CD14-positive monocyte (primary cell): ENCODE measurements around the gene DSTYK. TPM values are rescaled to one million over a fixed set of nuclear protein-coding genes. Genes with fewer than 3 reads are reported as not detected.

Source experiments
- DNase-seq, 3 donors: peaks; one replicate each; pipeline ENCODE4 v3.0.0-alpha.2; 2011 to 2022
- H2AFZ ChIP-seq: 2 replicates; pipeline ENCODE4 v1.6.0; 2012; ENCODE audit warnings: mild to moderate bottlenecking, low read depth, low read length, inconsistent platforms; ENCODE audit not compliant: insufficient read depth, poor library complexity, severe bottlenecking
- H3K27ac ChIP-seq, 2 donors: 1 replicate in 1 of 2; 2 replicates in 1 of 2; pipeline ENCODE4 v1.5.1; 2012 to 2013; ENCODE audit warnings: low read length in 2 of 2, control low read depth in 1 of 2, inconsistent platforms in 1 of 2, low read depth in 1 of 2, mild to moderate bottlenecking in 1 of 2
- H3K27me3 ChIP-seq, 2 donors: one replicate each; pipeline versions ENCODE4 v1.6.0 to v1.6.1; 2011 to 2013; ENCODE audit warnings: low read length in 2 of 2; ENCODE audit not compliant: control insufficient read depth in 2 of 2, insufficient read depth in 2 of 2
- H3K36me3 ChIP-seq, 2 donors: replicated peaks in 1 of 2; 1 replicate in 1 of 2; 2 replicates in 1 of 2; pipeline versions ENCODE4 v1.5.1 to v1.6.1; 2012 to 2013; ENCODE audit warnings: low read length in 2 of 2, control low read depth in 1 of 2, inconsistent platforms in 1 of 2, mild to moderate bottlenecking in 1 of 2; ENCODE audit not compliant: insufficient read depth in 2 of 2, control insufficient read depth in 1 of 2
- H3K4me1 ChIP-seq, 2 donors: 1 replicate in 1 of 2; 2 replicates in 1 of 2; pipeline versions ENCODE4 v1.5.1 to v1.6.1; 2012 to 2013; ENCODE audit warnings: low read length in 2 of 2, control low read depth in 1 of 2, inconsistent platforms in 1 of 2, mild to moderate bottlenecking in 1 of 2, moderate library complexity in 1 of 2; ENCODE audit not compliant: insufficient read depth in 2 of 2, control insufficient read depth in 1 of 2
- H3K4me2 ChIP-seq: replicated peaks from 2 replicates; pipeline ENCODE3; 2012; ENCODE audit warnings: low read length, moderate library complexity, mild to moderate bottlenecking; ENCODE audit not compliant: poor library complexity, severe bottlenecking; ENCODE audit errors: extremely low read depth
- H3K4me3 ChIP-seq, 3 experiments: fragments of 200-600 bp in 1 of 3; sonication (generic) in 1 of 3; replicated peaks in 1 of 3; 1 replicate in 2 of 3; 2 replicates in 1 of 3; pipeline ENCODE4 v1.5.1; 2011 to 2013; ENCODE audit warnings: low read length in 3 of 3, mild to moderate bottlenecking in 3 of 3, control low read depth in 2 of 3, low read depth in 2 of 3, inconsistent platforms in 1 of 3, moderate library complexity in 1 of 3
- H3K79me2 ChIP-seq: 2 replicates; pipeline ENCODE4 v1.6.0; 2012; ENCODE audit warnings: mild to moderate bottlenecking, control low read depth, inconsistent platforms, low read length, moderate library complexity; ENCODE audit not compliant: insufficient read depth
- H3K9ac ChIP-seq: 2 replicates; pipeline ENCODE4 v1.6.0; 2017; ENCODE audit warnings: low read length, mild to moderate bottlenecking; ENCODE audit not compliant: insufficient read depth, poor library complexity, severe bottlenecking
- H3K9me3 ChIP-seq, 2 donors: replicated peaks in 1 of 2; 1 replicate in 1 of 2; 2 replicates in 1 of 2; pipeline versions ENCODE4 v1.5.1 to v1.6.1; 2012 to 2013; ENCODE audit warnings: low read length in 2 of 2, control low read depth in 1 of 2; ENCODE audit not compliant: control insufficient read depth in 1 of 2, insufficient read depth in 1 of 2
- H4K20me1 ChIP-seq: 2 replicates; pipeline ENCODE4 v1.6.0; 2012; ENCODE audit warnings: mild to moderate bottlenecking, low read length, control low read depth, moderate library complexity; ENCODE audit not compliant: insufficient read depth
- H3K27ac Mint-ChIP-seq, 7 donors: one replicate each; pipeline ENCODE4 v1.8.0; 2020; ENCODE audit warnings: mild to moderate bottlenecking in 7 of 7, mixed read lengths in 7 of 7, moderate library complexity in 6 of 7, inconsistent platforms in 2 of 7
- H3K27me3 Mint-ChIP-seq, 3 donors: one replicate each; pipeline ENCODE4 v1.8.0; 2021 to 2022; ENCODE audit warnings: low read depth in 3 of 3, mild to moderate bottlenecking in 3 of 3, mixed read lengths in 3 of 3, moderate library complexity in 3 of 3, inconsistent platforms in 1 of 3
- H3K36me3 Mint-ChIP-seq, 2 donors: one replicate each; pipeline ENCODE4 v1.8.0; 2020; ENCODE audit warnings: mixed read lengths in 2 of 2, inconsistent platforms in 1 of 2, mild to moderate bottlenecking in 1 of 2
- H3K4me1 Mint-ChIP-seq: one replicate; pipeline ENCODE4 v1.8.0; 2020; ENCODE audit warnings: mild to moderate bottlenecking, mixed read lengths
- H3K4me3 Mint-ChIP-seq, 2 donors: one replicate each; pipeline ENCODE4 v1.8.0; 2020; ENCODE audit warnings: mild to moderate bottlenecking in 2 of 2, mixed read lengths in 2 of 2, moderate library complexity in 1 of 2
- H3K9me3 Mint-ChIP-seq, 7 donors: one replicate each; pipeline ENCODE4 v1.8.0; 2020 to 2022; ENCODE audit warnings: mixed read lengths in 7 of 7, mild to moderate bottlenecking in 6 of 7, moderate library complexity in 6 of 7, inconsistent platforms in 2 of 7
- WGBS: methylation state at CpG from one replicate; pipeline ENCODE4 v1.1.5; 2013; ENCODE audit warnings: missing lambda C conversion rate; ENCODE audit not compliant: insufficient coverage; 5-methylcytosine and 5-hydroxymethylcytosine counted together
- intact Hi-C, 2 donors: fragments of 100-400 bp; cut with micrococcal nuclease; formaldehyde crosslinking; loops; one replicate each; pipeline versions ENCODE4 v1.15.0 to v1.15.1; 2023
- polyA plus RNA-seq, 3 donors: library from polyadenylated mRNA; depleted of rRNA in 1 of 3; unstranded in 2 of 3; stranded (reverse) in 1 of 3; fragments of 300-500 nt in 2 of 3; fragments of >200 nt in 1 of 3; fragmentation: Illumina TruSeq in 2 of 3; gene quantifications; 1 replicate in 2 of 3; 2 replicates in 1 of 3; pipeline ENCODE4 v1.2.3, GENCODE V29; 2012 to 2021
- TF ChIP-seq, protein P1 (sequence below): fragments of 200-600 bp; IDR thresholded peaks from one replicate; pipeline ENCODE4 v1.8.0; 2022; ENCODE audit warnings: antibody characterized with exemption, mild to moderate bottlenecking

DSTYK gene
- polyA plus RNA-seq, 3 donors, result 2.9 to 6.5 (median 3.8) TPM

DNA sequence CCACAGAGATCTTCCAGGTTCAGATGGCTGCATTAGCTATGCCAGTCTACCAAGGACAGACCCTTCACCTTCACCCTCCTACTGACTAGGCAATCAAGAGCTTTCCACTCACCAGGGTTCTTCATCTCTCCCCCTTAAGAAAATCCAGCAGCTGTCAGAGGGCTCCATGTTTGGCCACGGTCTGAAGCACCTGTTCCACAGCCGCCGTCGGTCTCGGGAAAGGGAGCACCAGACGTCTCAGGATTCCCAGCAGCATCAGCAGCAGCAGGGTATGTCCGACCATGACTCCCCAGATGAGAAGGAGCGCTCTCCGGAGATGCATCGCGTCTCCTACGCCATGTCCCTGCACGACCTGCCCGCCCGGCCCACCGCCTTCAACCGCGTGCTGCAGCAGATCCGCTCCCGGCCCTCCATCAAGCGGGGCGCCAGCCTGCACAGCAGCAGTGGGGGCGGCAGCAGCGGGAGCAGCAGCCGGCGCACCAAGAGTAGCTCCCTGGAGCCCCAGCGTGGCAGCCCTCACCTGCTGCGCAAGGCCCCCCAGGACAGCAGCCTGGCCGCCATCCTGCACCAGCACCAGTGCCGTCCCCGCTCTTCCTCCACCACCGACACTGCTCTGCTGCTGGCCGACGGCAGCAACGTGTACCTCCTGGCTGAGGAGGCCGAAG lies 30.0 kb upstream of the DSTYK start:
- no peaks in the 10 kb centered on the region for H3K36me3 Mint-ChIP-seq
- no peak overlapping the region for H3K4me3 ChIP-seq
- TF ChIP-seq, protein P1, sequence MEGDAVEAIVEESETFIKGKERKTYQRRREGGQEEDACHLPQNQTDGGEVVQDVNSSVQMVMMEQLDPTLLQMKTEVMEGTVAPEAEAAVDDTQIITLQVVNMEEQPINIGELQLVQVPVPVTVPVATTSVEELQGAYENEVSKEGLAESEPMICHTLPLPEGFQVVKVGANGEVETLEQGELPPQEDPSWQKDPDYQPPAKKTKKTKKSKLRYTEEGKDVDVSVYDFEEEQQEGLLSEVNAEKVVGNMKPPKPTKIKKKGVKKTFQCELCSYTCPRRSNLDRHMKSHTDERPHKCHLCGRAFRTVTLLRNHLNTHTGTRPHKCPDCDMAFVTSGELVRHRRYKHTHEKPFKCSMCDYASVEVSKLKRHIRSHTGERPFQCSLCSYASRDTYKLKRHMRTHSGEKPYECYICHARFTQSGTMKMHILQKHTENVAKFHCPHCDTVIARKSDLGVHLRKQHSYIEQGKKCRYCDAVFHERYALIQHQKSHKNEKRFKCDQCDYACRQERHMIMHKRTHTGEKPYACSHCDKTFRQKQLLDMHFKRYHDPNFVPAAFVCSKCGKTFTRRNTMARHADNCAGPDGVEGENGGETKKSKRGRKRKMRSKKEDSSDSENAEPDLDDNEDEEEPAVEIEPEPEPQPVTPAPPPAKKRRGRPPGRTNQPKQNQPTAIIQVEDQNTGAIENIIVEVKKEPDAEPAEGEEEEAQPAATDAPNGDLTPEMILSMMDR, result no peak
- H3K27ac Mint-ChIP-seq, result no peak overlapping the region
- no peak overlapping the region for H3K4me2 ChIP-seq
- H3K9ac ChIP-seq, result no peak overlapping the region
- peaks cover 12 to 16% of the 10 kb centered on the region in 2 donors for H3K4me1 ChIP-seq
- H3K27me3 Mint-ChIP-seq, result peaks cover 1 to 3% (median 2%) of the 10 kb centered on the region in 3 donors
- no peak overlapping the region for H3K4me3 Mint-ChIP-seq
- peaks cover 19% of the 10 kb centered on the region for H3K4me1 Mint-ChIP-seq
- H4K20me1 ChIP-seq, result no peaks in the 10 kb centered on the region
- intact Hi-C loops, result loop anchor here in 1 of 2 donors (10.0 kb wide), 1 partner anchor 47 kb away; no protein-coding TSS in a partner anchor
- WGBS, result 98% methylated on average over 35 of the region's 36 CpGs
- H3K36me3 ChIP-seq, result no peaks in the 10 kb centered on the region
- no peak overlapping the region for H2AFZ ChIP-seq
- H3K27ac ChIP-seq, result no peak overlapping the region
- H3K9me3 Mint-ChIP-seq, result no peaks in the 10 kb centered on the region
- no peaks in the 10 kb centered on the region for H3K9me3 ChIP-seq
- no peaks in the 10 kb centered on the region for H3K27me3 ChIP-seq
- H3K79me2 ChIP-seq, result no peaks in the 10 kb centered on the region
- DNase-seq, result no peak

DNA sequence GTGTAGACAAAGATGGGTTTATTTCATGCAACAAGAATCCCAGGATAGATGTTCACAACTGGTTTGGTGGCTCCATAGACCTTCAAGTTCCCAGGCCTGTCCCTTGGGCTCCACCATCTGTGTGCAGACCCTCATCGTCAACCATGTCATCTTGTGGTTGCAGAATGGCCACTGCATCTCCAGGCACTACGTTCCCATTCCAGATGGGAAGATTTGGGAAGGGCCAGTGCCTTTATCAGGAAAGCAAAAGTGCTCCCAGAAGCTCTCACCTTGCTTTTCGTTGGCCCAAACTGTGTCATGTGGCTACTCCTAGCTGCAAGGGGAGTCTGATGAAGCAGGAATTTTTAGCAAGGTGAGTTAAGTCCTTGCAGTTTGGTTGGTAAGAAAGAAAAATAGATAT lies 29.1 kb upstream of the DSTYK start:
- no peaks in the 10 kb centered on the region for H3K79me2 ChIP-seq
- no peaks in the 10 kb centered on the region for H3K27me3 ChIP-seq
- H3K36me3 ChIP-seq, result no peaks in the 10 kb centered on the region
- H3K9ac ChIP-seq, result no peak overlapping the region
- peaks cover 19% of the 10 kb centered on the region for H3K4me1 Mint-ChIP-seq
- no peak for DNase-seq
- no peaks in the 10 kb centered on the region for H3K9me3 Mint-ChIP-seq
- H2AFZ ChIP-seq, result no peak overlapping the region
- H3K4me3 Mint-ChIP-seq, result no peak overlapping the region
- H3K27me3 Mint-ChIP-seq, result peaks cover 0 to 2% (median 1%) of the 10 kb centered on the region in 3 donors
- TF ChIP-seq, protein P1, result no peak
- no peak overlapping the region for H3K4me2 ChIP-seq
- no peak overlapping the region for H3K4me3 ChIP-seq
- H3K36me3 Mint-ChIP-seq, result no peaks in the 10 kb centered on the region
- WGBS, result 96% methylated on average over 3 of the region's 3 CpGs
- no peak overlapping the region for H3K27ac ChIP-seq
- H3K4me1 ChIP-seq, result peaks cover 12 to 16% of the 10 kb centered on the region in 2 donors
- intact Hi-C loops, result loop anchor here in 1 of 2 donors (10.0 kb wide), 1 partner anchor 46 kb away; no protein-coding TSS in a partner anchor
- no peak overlapping the region for H3K27ac Mint-ChIP-seq
- no peaks in the 10 kb centered on the region for H3K9me3 ChIP-seq
- H4K20me1 ChIP-seq, result no peaks in the 10 kb centered on the region
